Fibroblast of lung (primary cell): ENCODE data around the gene GPR162. TPM values are rescaled to one million over a fixed set of nuclear protein-coding genes. Genes with fewer than 3 reads are reported as not detected.

Experiments used
- DNase-seq, 2 donors: peaks; one replicate each; pipeline versions ENCODE4 v3.0.0 to v3.0.0-alpha.2; 2010; ENCODE audit warnings: low read depth in 2 of 2
- H2AFZ ChIP-seq: 2 replicates; pipeline ENCODE4 v1.5.1; 2012; ENCODE audit warnings: low read length, control low read depth, inconsistent platforms
- H3K27ac ChIP-seq: 2 replicates; pipeline ENCODE4 v1.5.1; 2011; ENCODE audit warnings: low read length, control low read depth; ENCODE audit not compliant: insufficient read depth
- H3K27me3 ChIP-seq: 2 replicates; pipeline ENCODE4 v1.5.1; 2011; ENCODE audit warnings: mild to moderate bottlenecking, low read length; ENCODE audit not compliant: control insufficient read depth, insufficient read depth
- H3K36me3 ChIP-seq: 2 replicates; pipeline ENCODE4 v1.5.1; 2011; ENCODE audit warnings: low read length; ENCODE audit not compliant: control insufficient read depth, insufficient read depth
- H3K4me1 ChIP-seq: 2 replicates; pipeline ENCODE4 v1.5.1; 2011; ENCODE audit warnings: low read length; ENCODE audit not compliant: control insufficient read depth, insufficient read depth; ENCODE audit errors: extremely low read depth
- H3K4me2 ChIP-seq: 2 replicates; pipeline ENCODE4 v1.5.1; 2011; ENCODE audit warnings: low read length, control low read depth; ENCODE audit not compliant: insufficient read depth; ENCODE audit errors: extremely low read depth
- H3K4me3 ChIP-seq, 4 experiments: fragments of 200-600 bp in 1 of 4; sonication (generic) in 1 of 4; replicated peaks in 1 of 4; 2 replicates each; pipeline ENCODE4 v1.5.1; 2011 to 2016; ENCODE audit warnings: low read length in 4 of 4, low read depth in 3 of 4, mild to moderate bottlenecking in 3 of 4, control low read depth in 2 of 4, inconsistent platforms in 1 of 4, mixed read lengths in 1 of 4; ENCODE audit not compliant: insufficient read depth in 1 of 4; ENCODE audit errors: control extremely low read depth in 1 of 4
- H3K79me2 ChIP-seq: 2 replicates; pipeline ENCODE4 v1.5.1; 2012; ENCODE audit warnings: mild to moderate bottlenecking, low read length, inconsistent platforms; ENCODE audit not compliant: control insufficient read depth, insufficient read depth
- H3K9ac ChIP-seq: 2 replicates; pipeline ENCODE4 v1.5.1; 2011; ENCODE audit warnings: mild to moderate bottlenecking, low read length, control low read depth; ENCODE audit not compliant: insufficient read depth
- H3K9me3 ChIP-seq: 2 replicates; pipeline ENCODE4 v1.5.1; 2012; ENCODE audit warnings: low read depth, low read length; ENCODE audit not compliant: control insufficient read depth, insufficient read depth
- H4K20me1 ChIP-seq: 2 replicates; pipeline ENCODE4 v1.5.1; 2011; ENCODE audit warnings: low read length; ENCODE audit not compliant: control insufficient read depth, insufficient read depth; ENCODE audit errors: extremely low read depth
- CTCF ChIP-seq, 2 donors: IDR thresholded peaks in 1 of 2; conservative IDR thresholded peaks in 1 of 2; 1 replicate in 1 of 2; 2 replicates in 1 of 2; pipeline ENCODE4 v1.5.1; 2011 to 2012; ENCODE audit warnings: low read length in 2 of 2, control low read depth in 1 of 2, inconsistent platforms in 1 of 2, low read depth in 1 of 2, mild to moderate bottlenecking in 1 of 2
- EZH2 ChIP-seq: IDR thresholded peaks from 2 replicates; pipeline ENCODE4 v1.5.1; 2012; ENCODE audit warnings: low read length, control low read depth, mild to moderate bottlenecking; ENCODE audit errors: missing control alignments
- polyA plus RNA-seq, 2 donors: library from polyadenylated mRNA; depleted of rRNA in 1 of 2; stranded (reverse) in 1 of 2; unstranded in 1 of 2; fragments of >200 nt; gene quantifications; 2 replicates each; pipeline ENCODE4 v1.2.1, GENCODE V29; 2011 to 2012; ENCODE audit warnings: missing spikeins in 1 of 2
- total RNA-seq: library from RNA; depleted of rRNA; stranded (reverse); fragments of >200 nt; gene quantifications from 2 replicates; pipeline ENCODE4 v1.2.1, GENCODE V29; 2014

GPR162 gene
- total and polyA plus RNA-seq, 2 donors (not counting 1 experiment from before 2014, with no cell fraction given), result 5.6 to 11.1 TPM

GRCh38 chr12:6843118-6843902 is 21.7 kb downstream of the GPR162 start:
- H3K9me3 ChIP-seq, result no peaks in the 10 kb centered on the region
- TF ChIP-seq EZH2 (no peak), CTCF (conservative IDR thresholded peaks at IDR 0.05 in 1 of 2, IDR thresholded peaks at IDR 0.05 in 1 of 2; ENCODE audit: low read depth in 1 of 2, low read length in 2 of 2) (no peak)
- no peak overlapping the region for H3K4me3 ChIP-seq
- no peaks in the 10 kb centered on the region for H3K27me3 ChIP-seq
- no peak overlapping the region for H3K4me2 ChIP-seq
- no peak overlapping the region for H3K27ac ChIP-seq
- no peaks in the 10 kb centered on the region for H3K79me2 ChIP-seq
- H3K4me1 ChIP-seq, result no peaks in the 10 kb centered on the region
- DNase-seq, result no peak
- no peak overlapping the region for H3K9ac ChIP-seq
- H4K20me1 ChIP-seq, result no peaks in the 10 kb centered on the region
- H3K36me3 ChIP-seq, result peaks cover 38% of the 10 kb centered on the region
- no peak overlapping the region for H2AFZ ChIP-seq

- peaks cover 18% of the 10 kb centered on the region for H3K79me2 ChIP-seq
These were observed 23.8 kb downstream of the GPR162 start for GRCh38 chr12:6845395-6845794.

More at GRCh38 chr12:6845395-6845794, 23.8 kb downstream of the GPR162 start:
- H2AFZ ChIP-seq, result no peak overlapping the region
- peaks cover under 1% of the 10 kb centered on the region for H3K4me1 ChIP-seq
- H3K4me3 ChIP-seq, result no peak overlapping the region
- H3K36me3 ChIP-seq, result peaks cover 35% of the 10 kb centered on the region
- H3K27me3 ChIP-seq, result no peaks in the 10 kb centered on the region
- DNase-seq, result no peak
- no peak for TF ChIP-seq EZH2
- TF ChIP-seq CTCF (conservative IDR thresholded peaks at IDR 0.05 in 1 of 2, IDR thresholded peaks at IDR 0.05 in 1 of 2; ENCODE audit: low read depth in 1 of 2, low read length in 2 of 2), result no peak
- H3K4me2 ChIP-seq, result no peak overlapping the region
- H4K20me1 ChIP-seq, result no peaks in the 10 kb centered on the region
- H3K9me3 ChIP-seq, result no peaks in the 10 kb centered on the region
- H3K27ac ChIP-seq, result no peak overlapping the region
- no peak overlapping the region for H3K9ac ChIP-seq
